GM23248 (cell line): ENCODE measurements around the gene TRRAP. TPM values are rescaled to one million over a fixed set of nuclear protein-coding genes. Genes with fewer than 3 reads are reported as not detected.

Source experiments
- DNase-seq: peaks from one replicate; pipeline ENCODE4 v3.0.0-alpha.2; 2015
- H2AFZ ChIP-seq: fragments of 200-600 bp; sonication (generic); 2 replicates; pipeline ENCODE4 v1.6.1; 2016; ENCODE audit warnings: antibody characterized with exemption
- H3F3A ChIP-seq: fragments of 200-600 bp; sonication (generic); 2 replicates; pipeline ENCODE4 v1.6.1; 2016; ENCODE audit warnings: mild to moderate bottlenecking, antibody characterized with exemption, mixed run types; ENCODE audit not compliant: insufficient read depth
- H3K27ac ChIP-seq: fragments of 200-600 bp; sonication (generic); 2 replicates; pipeline ENCODE4 v1.5.1; 2016; ENCODE audit warnings: mild to moderate bottlenecking
- H3K27me3 ChIP-seq: fragments of 200-600 bp; sonication (generic); replicated peaks from 2 replicates; pipeline ENCODE4 v1.6.1; 2016; ENCODE audit warnings: mild to moderate bottlenecking; ENCODE audit not compliant: insufficient read depth
- H3K36me3 ChIP-seq: fragments of 200-600 bp; sonication (generic); 2 replicates; pipeline ENCODE4 v1.6.1; 2016; ENCODE audit warnings: low read depth, mild to moderate bottlenecking
- H3K4me1 ChIP-seq: fragments of 200-600 bp; sonication (generic); 2 replicates; pipeline ENCODE4 v1.6.1; 2016; ENCODE audit warnings: mild to moderate bottlenecking; ENCODE audit not compliant: insufficient read depth
- H3K4me2 ChIP-seq: fragments of 200-600 bp; sonication (generic); one replicate; pipeline ENCODE4 v1.6.1; 2016; ENCODE audit warnings: mild to moderate bottlenecking; ENCODE audit not compliant: unreplicated experiment
- H3K4me3 ChIP-seq: fragments of 200-600 bp; sonication (generic); 2 replicates; pipeline ENCODE4 v1.5.1; 2016; ENCODE audit warnings: mild to moderate bottlenecking
- H3K79me2 ChIP-seq: fragments of 200-600 bp; sonication (generic); 2 replicates; pipeline ENCODE4 v1.6.1; 2016; ENCODE audit warnings: mild to moderate bottlenecking; ENCODE audit not compliant: insufficient read depth
- H3K9ac ChIP-seq: fragments of 200-600 bp; sonication (generic); 2 replicates; pipeline ENCODE4 v1.6.1; 2016; ENCODE audit warnings: mild to moderate bottlenecking
- H3K9me2 ChIP-seq: fragments of 200-600 bp; sonication (generic); 2 replicates; pipeline ENCODE4 v1.6.1; 2016; ENCODE audit warnings: mixed run types, mild to moderate bottlenecking, moderate library complexity; ENCODE audit not compliant: insufficient read depth
- H3K9me3 ChIP-seq: fragments of 200-600 bp; sonication (generic); one replicate; pipeline ENCODE4 v1.6.1; 2017; ENCODE audit warnings: low read depth
- H4K20me1 ChIP-seq: fragments of 200-600 bp; sonication (generic); 2 replicates; pipeline ENCODE4 v1.6.0; 2016; ENCODE audit not compliant: insufficient read depth
- EZH2 ChIP-seq: fragments of 200-600 bp; sonication (generic); IDR thresholded peaks from 2 replicates; pipeline ENCODE4 v1.6.1; 2018; ENCODE audit warnings: antibody characterized with exemption, mild to moderate bottlenecking; ENCODE audit not compliant: insufficient read depth, poor library complexity, severe bottlenecking
- EZH2phosphoT487 ChIP-seq: fragments of 200-600 bp; sonication (generic); IDR thresholded peaks from 2 replicates; pipeline ENCODE4 v1.6.1; 2018; ENCODE audit warnings: antibody characterized with exemption, moderate library complexity, mild to moderate bottlenecking, low read depth; ENCODE audit not compliant: insufficient read depth
- WGBS, 2 experiments: methylation state at CpG; one replicate each; pipeline ENCODE4 v1.1.6; 2015 to 2017; ENCODE audit warnings: low lambda C conversion rate in 2 of 2, low coverage in 1 of 2; ENCODE audit errors: missing lambda C conversion rate in 2 of 2; 5-methylcytosine and 5-hydroxymethylcytosine counted together
- in situ Hi-C: fragments of 300-500 bp; cut with MboI; formaldehyde crosslinking; loops from 2 replicates; pipeline ENCODE4 v1.15.0; 2020
- polyA plus RNA-seq: library from polyadenylated mRNA; unstranded; fragments of >200 nt; fragmentation: Nextera tagmentation; extraction: Ambion mirVana; gene quantifications from 2 replicates; pipeline ENCODE4 v1.2.1, GENCODE V29; 2016
- total RNA-seq: library from RNA; depleted of rRNA; stranded (reverse); fragments of >200 nt; shearing (Covaris generic); gene quantifications from 2 replicates; pipeline ENCODE4 v1.2.3, GENCODE V29; 2014

Gene TRRAP
- total and polyA plus RNA-seq, 2 experiments from 2014 or later = 4.8 to 11.3 TPM

DNA sequence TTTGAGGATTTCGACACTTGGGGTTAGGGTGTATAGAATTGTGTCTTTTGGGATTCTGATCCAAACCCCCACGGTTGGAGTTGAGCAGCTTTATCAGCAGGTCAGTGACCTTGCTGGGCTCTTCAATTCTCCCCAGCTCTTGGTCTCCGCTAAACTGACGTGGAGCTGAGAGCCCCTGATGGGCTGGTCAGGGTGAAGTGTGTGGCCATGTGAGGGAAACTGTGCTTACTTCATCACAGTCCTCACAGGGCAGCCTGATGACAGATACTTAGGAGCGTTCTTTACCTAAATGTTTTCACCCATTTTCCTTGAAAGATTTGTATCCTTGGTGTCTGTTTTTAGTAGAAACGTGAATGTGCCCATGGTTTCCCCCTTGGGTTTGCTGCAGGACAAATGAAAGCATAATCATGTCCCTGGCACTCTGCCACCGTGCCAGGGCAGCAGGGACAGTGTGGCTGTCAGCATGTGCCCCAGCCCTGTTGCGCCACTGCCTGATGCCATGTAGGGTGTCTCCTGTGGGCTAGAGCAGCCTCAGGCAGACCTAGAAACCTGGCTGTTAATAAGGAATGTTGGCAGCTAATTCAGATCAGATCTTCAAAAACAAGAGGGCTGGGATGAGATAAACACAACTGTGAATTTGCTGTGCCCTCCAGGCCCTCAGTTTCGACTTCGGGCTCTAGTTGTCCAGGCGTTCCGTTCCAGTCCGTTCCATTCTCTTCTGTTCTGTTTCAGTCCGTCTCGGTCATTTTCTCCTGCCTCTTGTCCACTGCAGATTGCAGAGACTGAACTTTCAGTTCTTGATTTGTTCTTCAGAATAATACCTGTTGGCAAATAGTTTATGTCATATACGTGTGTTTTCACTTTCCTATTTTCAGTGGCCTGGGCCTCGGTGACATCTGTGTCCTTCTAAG lies 96.8 kb downstream of the TRRAP start:
- TF ChIP-seq EZH2 (no peak), EZH2phosphoT487 (no peak)
- Histone ChIP-seq H3F3A (no peaks in the 10 kb centered on the region), H3K4me3 (no peak overlapping the region), H3K9me3 (no peaks in the 10 kb centered on the region), H3K27ac (no peak overlapping the region), H3K4me2 (no peak overlapping the region), H3K9ac (no peak overlapping the region), H3K36me3 (peaks cover 49% of the 10 kb centered on the region), H3K4me1 (no peaks in the 10 kb centered on the region), H3K27me3 (no peaks in the 10 kb centered on the region), H3K79me2 (no peaks in the 10 kb centered on the region), H2AFZ (no peak overlapping the region), H3K9me2 (no peaks in the 10 kb centered on the region), H4K20me1 (no peaks in the 10 kb centered on the region)
- 91% methylated on average over 17 of the region's 17 CpGs for WGBS, 2 experiments
- in situ Hi-C loops = no loop called here
- no peak for DNase-seq

DNA sequence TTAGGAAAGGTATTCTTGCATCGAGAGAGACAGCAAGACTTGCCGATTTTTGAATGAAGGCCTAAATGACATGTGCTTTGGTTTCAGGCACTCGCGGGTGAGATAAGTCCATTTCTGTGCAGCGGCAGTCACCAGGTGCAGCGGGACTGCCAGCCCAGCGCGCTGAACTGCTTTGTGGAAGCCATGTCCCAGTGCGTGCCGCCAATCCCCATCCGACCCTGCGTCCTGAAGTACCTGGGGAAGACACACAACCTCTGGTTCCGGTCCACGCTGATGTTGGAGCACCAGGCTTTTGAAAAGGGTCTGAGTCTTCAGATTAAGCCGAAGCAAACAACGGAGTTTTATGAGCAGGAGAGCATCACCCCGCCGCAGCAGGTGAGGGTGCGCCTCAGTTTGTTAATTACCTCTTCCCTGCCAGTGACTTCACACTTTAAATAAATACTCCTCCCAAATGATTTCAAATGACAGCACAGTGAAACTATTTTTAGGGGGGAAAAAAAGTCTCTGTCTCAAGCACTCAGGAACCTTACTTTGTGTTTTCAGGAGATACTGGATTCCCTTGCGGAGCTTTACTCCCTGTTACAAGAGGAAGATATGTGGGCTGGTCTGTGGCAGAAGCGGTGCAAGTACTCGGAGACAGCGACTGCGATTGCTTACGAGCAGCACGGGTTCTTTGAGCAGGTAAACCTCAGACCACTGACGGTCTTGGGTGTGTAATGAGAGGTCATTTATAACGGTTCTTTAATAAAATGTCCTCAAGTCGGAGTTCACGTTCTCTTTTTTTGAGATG lies 98.3 kb downstream of the TRRAP start:
- Histone ChIP-seq H3K9me3 (no peaks in the 10 kb centered on the region), H3F3A (no peaks in the 10 kb centered on the region), H3K27ac (no peak overlapping the region), H3K36me3 (peaks cover 52% of the 10 kb centered on the region), H3K4me3 (no peak overlapping the region), H3K9ac (no peak overlapping the region), H4K20me1 (no peaks in the 10 kb centered on the region), H3K4me1 (no peaks in the 10 kb centered on the region), H3K27me3 (no peaks in the 10 kb centered on the region), H3K4me2 (no peak overlapping the region), H3K79me2 (no peaks in the 10 kb centered on the region), H2AFZ (no peak overlapping the region), H3K9me2 (no peaks in the 10 kb centered on the region)
- DNase-seq = no peak
- in situ Hi-C loops = no loop called here
- 95 to 97% methylated on average over 30 of the region's 30 CpGs for WGBS, 2 experiments
- TF ChIP-seq EZH2phosphoT487 (no peak), EZH2 (no peak)

DNA sequence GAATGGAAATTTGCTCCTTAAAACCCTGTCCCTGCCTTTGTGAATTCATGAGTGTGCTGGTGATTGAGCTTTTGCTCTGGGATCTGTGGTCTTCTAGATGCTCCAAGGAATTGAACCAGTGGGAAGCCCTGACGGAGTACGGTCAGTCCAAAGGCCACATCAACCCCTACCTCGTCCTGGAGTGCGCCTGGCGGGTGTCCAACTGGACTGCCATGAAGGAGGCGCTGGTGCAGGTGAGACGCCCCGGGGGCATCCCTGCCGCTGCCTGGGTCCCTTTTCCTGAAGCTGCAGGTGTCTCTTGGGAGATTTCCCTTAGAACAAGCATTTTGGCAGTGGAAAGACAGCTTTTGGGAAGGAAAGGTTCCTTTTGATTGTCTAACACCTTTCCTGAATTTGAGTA lies 100.3 kb downstream of the TRRAP start:
- Histone ChIP-seq H3K9me2 (no peaks in the 10 kb centered on the region), H3K4me3 (no peak overlapping the region), H3F3A (no peaks in the 10 kb centered on the region), H3K4me1 (no peaks in the 10 kb centered on the region), H3K79me2 (no peaks in the 10 kb centered on the region), H3K4me2 (no peak overlapping the region), H4K20me1 (no peaks in the 10 kb centered on the region), H3K9me3 (no peaks in the 10 kb centered on the region), H3K27ac (no peak overlapping the region), H3K36me3 (peaks cover 47% of the 10 kb centered on the region), H3K27me3 (no peaks in the 10 kb centered on the region), H2AFZ (no peak overlapping the region), H3K9ac (no peak overlapping the region)
- 92% methylated on average over 9 of the region's 9 CpGs for WGBS, 2 experiments
- TF ChIP-seq EZH2phosphoT487 (no peak), EZH2 (no peak)
- DNase-seq = no peak
- in situ Hi-C loops = no loop called here

DNA sequence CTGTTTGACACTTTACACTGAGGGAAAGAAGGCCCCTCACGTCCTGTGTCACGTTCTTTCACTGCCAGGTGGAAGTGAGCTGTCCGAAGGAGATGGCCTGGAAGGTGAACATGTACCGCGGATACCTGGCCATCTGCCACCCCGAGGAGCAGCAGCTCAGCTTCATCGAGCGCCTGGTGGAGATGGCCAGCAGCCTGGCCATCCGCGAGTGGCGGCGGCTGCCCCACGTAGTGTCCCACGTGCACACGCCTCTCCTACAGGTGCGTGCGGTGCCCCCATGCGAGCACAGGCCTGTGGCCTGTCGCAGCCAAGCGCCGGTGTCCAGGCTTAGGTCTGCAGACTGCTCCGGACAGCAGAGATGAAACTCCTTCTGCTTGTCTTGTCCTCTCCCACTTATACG lies 103.4 kb downstream of the TRRAP start:
- no peak for DNase-seq
- in situ Hi-C loops = no loop called here

More for the DNA sequence above, 103.4 kb downstream of the TRRAP start:
- H3K9ac ChIP-seq = no peak overlapping the region
- 96 to 97% methylated on average over 23 of the region's 23 CpGs for WGBS, 2 experiments
- no peak overlapping the region for H2AFZ ChIP-seq
- H3K4me3 ChIP-seq = no peak overlapping the region
- H3K27ac ChIP-seq = no peak overlapping the region
- no peaks in the 10 kb centered on the region for H3K9me2 ChIP-seq
- H3K9me3 ChIP-seq = no peaks in the 10 kb centered on the region
- H3K36me3 ChIP-seq = peaks cover 70% of the 10 kb centered on the region
- no peaks in the 10 kb centered on the region for H3K27me3 ChIP-seq
- no peaks in the 10 kb centered on the region for H3K4me1 ChIP-seq
- TF ChIP-seq EZH2phosphoT487 (no peak), EZH2 (no peak)
- no peaks in the 10 kb centered on the region for H3K79me2 ChIP-seq
- H3K4me2 ChIP-seq = no peak overlapping the region
- no peaks in the 10 kb centered on the region for H3F3A ChIP-seq
- H4K20me1 ChIP-seq = no peaks in the 10 kb centered on the region
